KOPT-K1 (cell line): ENCODE measurements around the gene IL37.
"Not testable (repeated sequence)": the region's sequence is repeated elsewhere in the genome, so short reads cannot be mapped to it uniquely, and the experiment has no call there.

Source experiments
- H3K27ac ChIP-seq: fragments of 200-600 bp; sonication (generic); 2 replicates; pipeline ENCODE4 v1.5.1; 2016; ENCODE audit warnings: antibody characterized with exemption, mild to moderate bottlenecking, low read depth, low read length; ENCODE audit not compliant: poor library complexity, severe bottlenecking
- H3K36me3 ChIP-seq: fragments of 200-600 bp; sonication (generic); 2 replicates; pipeline ENCODE4 v1.5.1; 2017; ENCODE audit warnings: antibody characterized with exemption, mild to moderate bottlenecking, low read length, moderate library complexity; ENCODE audit not compliant: insufficient read depth
- H3K9me3 ChIP-seq: fragments of 200-600 bp; sonication (generic); 2 replicates; pipeline ENCODE4 v1.5.1; 2017; ENCODE audit warnings: antibody characterized with exemption, low read length, mild to moderate bottlenecking; ENCODE audit not compliant: insufficient read depth, poor library complexity, severe bottlenecking

Gene IL37

GRCh38 chr2:112924360-112924759 is 13.4 kb downstream of the IL37 start:
- Histone ChIP-seq H3K9me3 (no peaks in the 10 kb centered on the region), H3K36me3 (no peaks in the 10 kb centered on the region), H3K27ac (no peak overlapping the region)

- H3K36me3 ChIP-seq = no peaks in the 10 kb centered on the region
- H3K27ac ChIP-seq = no peak overlapping the region
- H3K9me3 ChIP-seq = no peaks in the 10 kb centered on the region
These were observed 13.9 kb downstream of the IL37 start for GRCh38 chr2:112924821-112925220.

DNA sequence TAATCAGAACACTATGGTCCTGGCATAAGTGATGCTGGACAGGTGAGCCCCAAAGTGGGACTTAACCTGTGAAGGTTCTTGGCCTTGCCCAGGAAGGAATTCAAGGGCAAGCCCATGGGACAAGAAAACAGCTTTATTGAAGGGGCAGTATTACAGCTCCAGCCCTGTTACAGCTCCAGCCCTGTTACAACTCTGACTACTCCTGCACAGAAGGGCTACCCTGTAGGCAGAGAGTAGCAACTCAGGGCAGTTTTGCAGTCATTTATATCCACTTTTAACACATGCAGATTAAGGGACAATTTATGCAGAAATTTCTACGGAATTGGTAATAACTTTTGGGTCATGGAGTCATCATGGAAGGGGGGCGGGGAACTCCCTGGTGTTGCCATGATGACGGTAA is 15.7 kb downstream of the IL37 start:
- Histone ChIP-seq H3K27ac (no peak overlapping the region), H3K36me3 (no peaks in the 10 kb centered on the region), H3K9me3 (no peaks in the 10 kb centered on the region)

DNA sequence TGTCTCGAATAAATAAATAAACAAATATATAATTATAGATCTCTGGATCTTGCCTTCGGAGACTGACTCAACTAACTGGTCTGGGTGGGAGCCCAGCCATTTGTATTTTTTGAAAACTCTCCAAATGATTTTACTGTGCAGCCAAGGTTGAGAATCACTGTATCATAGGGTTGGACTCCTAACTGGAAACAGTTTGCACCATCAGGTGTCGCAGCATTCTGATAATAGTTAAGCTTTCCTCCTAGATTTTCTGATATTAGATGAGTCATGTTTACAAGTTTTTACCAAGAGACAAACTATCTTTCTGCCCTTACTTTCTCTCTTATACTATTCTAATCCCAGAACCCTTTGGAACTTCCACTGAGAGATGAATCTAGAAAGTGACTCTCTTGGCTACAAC is 16.8 kb downstream of the IL37 start:
- no peak overlapping the region for H3K27ac ChIP-seq
- H3K9me3 ChIP-seq = no peaks in the 10 kb centered on the region
- no peaks in the 10 kb centered on the region for H3K36me3 ChIP-seq

- Histone ChIP-seq H3K27ac (no peak overlapping the region), H3K36me3 (no peaks in the 10 kb centered on the region), H3K9me3 (no peaks in the 10 kb centered on the region)
These were observed 22.3 kb downstream of the IL37 start for GRCh38 chr2:112933261-112933660.

GRCh38 chr2:112934117-112934516 is 23.2 kb downstream of the IL37 start:
- not testable (repeated sequence) for H3K36me3 ChIP-seq, H3K9me3 ChIP-seq, H3K27ac ChIP-seq

GRCh38 chr2:112936927-112937232 is 25.9 kb downstream of the IL37 start:
- no peak overlapping the region for H3K27ac ChIP-seq
- H3K9me3 ChIP-seq = no peaks in the 10 kb centered on the region
- no peaks in the 10 kb centered on the region for H3K36me3 ChIP-seq

DNA sequence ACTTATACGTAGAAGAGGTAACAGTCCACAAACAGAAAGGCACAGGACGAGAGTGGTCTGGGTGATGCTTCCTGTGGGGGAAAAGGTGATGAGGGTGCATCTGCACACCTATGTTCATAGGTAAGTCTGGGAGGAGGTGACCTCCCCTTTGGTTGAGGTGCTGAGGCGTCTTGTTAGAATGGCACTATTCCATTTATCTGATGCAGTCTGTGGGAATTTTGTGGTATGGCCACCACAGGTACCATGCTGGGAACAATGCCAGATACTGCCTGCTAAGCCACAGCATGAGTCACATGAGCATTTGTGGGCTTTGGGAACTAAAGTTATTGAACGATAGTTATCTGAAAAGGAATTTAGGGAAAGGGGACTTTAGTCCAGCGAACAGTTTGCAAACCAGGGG is 27.9 kb downstream of the IL37 start:
- no peaks in the 10 kb centered on the region for H3K9me3 ChIP-seq
- H3K36me3 ChIP-seq = no peaks in the 10 kb centered on the region
- H3K27ac ChIP-seq = no peak overlapping the region

- Histone ChIP-seq H3K27ac (no peak overlapping the region), H3K9me3 (no peaks in the 10 kb centered on the region), H3K36me3 (no peaks in the 10 kb centered on the region)
These were observed 28.5 kb downstream of the IL37 start for GRCh38 chr2:112939425-112939824.

DNA sequence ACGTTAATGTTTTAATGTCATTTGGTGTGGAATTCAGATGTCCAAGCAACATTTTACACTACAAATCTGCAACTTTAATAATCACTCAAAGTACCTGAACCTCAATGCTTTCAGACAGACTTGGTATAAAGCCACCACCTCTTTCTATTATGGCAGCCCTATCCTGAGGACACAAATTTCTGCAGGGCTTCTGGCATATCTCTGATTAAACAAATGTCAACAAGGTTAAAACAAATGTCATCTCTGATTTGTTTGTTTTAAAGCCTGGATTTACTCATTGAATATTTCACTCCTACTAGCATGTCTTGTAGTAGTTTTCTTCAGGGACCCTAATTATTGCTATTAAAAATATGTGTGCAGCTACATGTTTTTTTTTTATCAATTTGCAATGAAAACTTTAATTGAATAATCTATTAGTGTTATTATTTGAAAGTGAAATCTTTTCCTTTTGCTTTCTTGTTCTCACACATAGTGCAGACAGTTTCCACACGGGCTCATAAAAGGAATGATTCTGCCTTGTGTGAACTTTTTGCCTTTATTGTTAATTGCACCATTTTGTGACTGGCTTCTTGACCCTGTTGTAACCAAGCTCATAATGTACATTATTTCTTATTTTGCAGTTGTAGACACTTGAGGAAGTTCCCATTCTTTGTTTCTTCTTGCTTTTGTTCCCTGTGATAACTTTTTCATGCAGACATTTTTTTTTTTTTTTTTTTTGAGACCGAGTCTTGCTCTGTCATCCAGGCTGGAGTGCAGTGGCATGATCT is 30.1 kb downstream of the IL37 start:
- H3K27ac ChIP-seq = no peak overlapping the region
- H3K9me3 ChIP-seq = peaks cover 14% of the 10 kb centered on the region
- H3K36me3 ChIP-seq = no peaks in the 10 kb centered on the region

- Histone ChIP-seq H3K36me3 (no peaks in the 10 kb centered on the region), H3K27ac (no peak overlapping the region), H3K9me3 (peaks cover 23% of the 10 kb centered on the region)
These were observed 31.0 kb downstream of the IL37 start for GRCh38 chr2:112941753-112942653.

DNA sequence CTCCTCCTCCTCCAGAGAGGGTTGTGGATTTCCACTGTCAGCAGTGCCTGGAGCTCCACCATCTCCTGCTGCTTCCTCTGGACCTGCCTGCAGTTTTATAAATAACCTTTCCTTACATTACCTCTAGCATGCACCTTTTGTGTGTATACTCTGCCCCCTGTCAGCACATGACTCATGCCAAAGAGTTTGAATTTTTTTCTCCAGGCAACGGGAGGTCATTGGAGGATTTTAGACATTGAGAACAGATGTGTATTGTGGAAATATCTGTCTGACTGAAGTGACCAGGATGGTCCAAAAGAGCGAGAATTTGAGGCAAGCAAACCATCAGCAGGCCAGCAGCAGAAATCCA is 31.7 kb downstream of the IL37 start:
- Histone ChIP-seq H3K36me3 (no peaks in the 10 kb centered on the region), H3K9me3 (peaks cover 30% of the 10 kb centered on the region), H3K27ac (no peak overlapping the region)

DNA sequence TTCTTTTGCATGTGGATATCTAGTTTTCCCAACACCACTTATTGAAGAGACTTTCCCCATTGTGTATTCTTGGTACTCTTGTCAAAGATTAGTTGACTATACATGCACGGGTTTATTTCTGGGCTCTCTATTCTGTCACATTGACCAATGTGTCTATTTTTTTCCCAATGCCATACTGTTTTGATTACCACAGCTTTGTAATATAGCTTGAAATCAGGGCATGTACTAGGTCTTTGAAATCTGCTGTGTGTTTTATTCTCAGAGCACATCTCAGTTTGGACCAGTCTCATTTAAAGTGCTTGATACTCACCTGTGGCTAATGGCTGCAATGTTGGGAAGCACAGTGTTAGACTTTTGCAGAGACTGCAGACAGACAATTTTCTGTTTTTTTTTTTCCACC is 34.0 kb downstream of the IL37 start:
- Histone ChIP-seq H3K27ac (no peak overlapping the region), H3K9me3 (peaks cover 35% of the 10 kb centered on the region), H3K36me3 (no peaks in the 10 kb centered on the region)

- Histone ChIP-seq H3K27ac (no peak overlapping the region), H3K36me3 (no peaks in the 10 kb centered on the region), H3K9me3 (peaks cover 35% of the 10 kb centered on the region)
These were observed 35.1 kb downstream of the IL37 start for GRCh38 chr2:112946086-112946485.

DNA sequence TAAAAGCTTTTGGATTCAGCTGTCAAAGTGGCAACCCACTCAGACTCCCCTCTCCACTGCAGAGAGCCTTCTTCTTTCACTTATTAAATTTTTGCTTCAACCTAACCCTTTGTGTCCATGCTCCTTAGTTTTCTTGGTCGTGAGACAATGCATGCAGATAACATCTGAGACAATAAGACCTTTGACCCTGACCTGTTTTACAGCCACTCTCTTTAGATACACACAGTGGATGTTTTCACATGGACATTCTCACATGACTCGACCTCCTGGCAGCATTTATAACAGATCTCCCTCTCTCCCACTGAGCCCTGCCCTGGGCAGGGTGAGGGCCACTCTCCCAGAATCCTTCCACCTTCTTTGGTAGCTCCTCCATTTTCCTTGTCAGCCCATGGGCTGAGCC is 36.4 kb downstream of the IL37 start:
- Histone ChIP-seq H3K36me3 (no peaks in the 10 kb centered on the region), H3K27ac (no peak overlapping the region), H3K9me3 (peaks cover 38% of the 10 kb centered on the region)

- peaks cover 40% of the 10 kb centered on the region for H3K9me3 ChIP-seq
- H3K36me3 ChIP-seq = no peaks in the 10 kb centered on the region
- no peak overlapping the region for H3K27ac ChIP-seq
These were observed 38.5 kb downstream of the IL37 start for GRCh38 chr2:112949456-112949855.
